ENCODE results near the gene IL11RA.
A peak's percentile ranks its signal among the peaks of the same experiment; 100 is the strongest.

IL11RA gene

GRCh38 chr9:34687276-34688030, 35.5 kb downstream of the IL11RA start:
- no peak for DNase-seq (ENCODE audit: low read depth)

DNA sequence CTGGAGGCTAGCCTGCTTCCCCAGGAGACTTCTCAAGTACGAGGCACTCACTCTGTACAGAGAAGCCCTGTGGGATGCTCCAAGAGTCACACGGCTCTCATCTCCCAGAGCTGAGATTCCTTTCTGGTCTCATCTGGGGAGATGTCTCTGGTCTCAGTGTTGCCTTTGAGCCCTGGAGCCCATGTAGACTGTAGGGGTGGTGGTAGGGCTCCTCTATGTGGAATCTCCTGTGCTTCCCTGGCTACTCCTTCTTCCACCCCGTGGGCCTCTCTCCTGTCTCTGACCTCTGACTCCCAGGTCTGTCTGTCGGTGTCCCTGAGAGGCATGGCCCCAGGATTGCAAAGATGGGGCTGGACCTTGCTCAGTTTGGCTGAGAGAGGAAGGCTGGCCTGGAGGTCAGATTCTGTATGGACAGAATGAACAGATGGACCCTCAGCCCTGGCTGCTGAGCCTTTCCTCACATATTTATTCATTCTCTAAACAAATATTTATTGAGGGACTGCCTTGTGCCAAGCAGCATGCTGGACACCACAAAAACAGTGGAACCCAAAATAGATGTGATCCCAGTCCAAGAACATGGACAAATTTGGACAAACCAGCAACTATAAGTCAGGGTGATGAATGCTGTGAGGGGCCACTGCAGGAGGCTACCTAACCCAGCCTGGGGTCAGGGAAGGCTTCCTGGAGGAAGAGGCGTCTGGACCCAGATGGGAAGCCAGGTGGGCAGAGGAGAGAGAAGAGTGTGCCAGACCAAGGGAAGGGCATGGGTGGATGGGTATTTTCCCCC, 36.5 kb downstream of the IL11RA start:
- no peak for DNase-seq (ENCODE audit: low read depth)

GRCh38 chr9:34689116-34689470, 37.1 kb downstream of the IL11RA start:
- DNase-seq (ENCODE audit: low read depth) = no peak

DNA sequence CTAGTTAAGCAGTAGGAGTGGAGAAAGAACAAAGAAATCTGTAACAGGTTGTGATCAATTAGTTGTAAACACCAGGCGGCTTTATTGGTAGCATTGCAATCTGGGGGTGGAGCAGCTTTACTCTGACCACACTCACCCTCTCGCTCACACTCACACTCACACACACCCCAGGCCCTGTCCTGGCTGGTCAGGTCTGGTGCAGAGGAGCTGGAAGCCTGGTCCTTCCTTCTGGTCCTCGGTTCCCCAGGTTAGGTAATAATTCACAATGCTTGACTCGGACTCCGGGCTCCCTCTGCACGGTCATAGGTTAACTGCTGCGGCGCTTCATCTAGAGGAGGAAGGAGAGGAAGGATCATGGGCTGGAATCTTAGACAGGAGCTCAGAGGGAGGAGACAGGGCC, 37.5 kb downstream of the IL11RA start:
- no peak for DNase-seq (ENCODE audit: low read depth)

- no peak for DNase-seq (ENCODE audit: low read depth)
These were observed 39.3 kb downstream of the IL11RA start, which contains the start of gene CCL19 for GRCh38 chr9:34690983-34691935. Gene CCL19, minus strand, starts transcription at chr9:34691276. Its CDS starts 137 bp downstream, at chr9:34691139.

DNA sequence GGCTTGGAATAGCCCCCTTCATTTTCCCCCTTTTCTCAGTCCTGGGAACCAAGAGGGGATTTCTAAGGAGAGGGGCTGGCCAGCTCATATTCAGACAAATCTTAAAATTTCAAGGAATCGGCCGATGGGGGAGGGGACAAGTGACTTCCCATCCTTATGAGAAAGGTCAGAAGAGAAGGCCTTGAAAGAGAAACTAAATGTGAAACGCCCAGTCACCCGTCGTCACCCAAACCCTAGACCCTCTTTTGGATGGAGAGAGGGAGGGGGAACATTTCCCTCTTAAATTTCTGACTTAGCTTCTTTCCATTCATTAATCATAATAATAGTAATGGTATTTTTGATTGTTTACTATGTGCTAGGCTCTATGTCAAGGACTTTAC, 39.9 kb downstream of the IL11RA start:
- DNase-seq (ENCODE audit: low read depth) = no peak

- no peak for DNase-seq (ENCODE audit: low read depth)
These were observed 41.6 kb downstream of the IL11RA start for GRCh38 chr9:34693560-34693959.

GRCh38 chr9:34694811-34695210, 42.8 kb downstream of the IL11RA start:
- no peak for DNase-seq (ENCODE audit: low read depth)

- peak; percentile 62 for DNase-seq (ENCODE audit: low read depth)
These were observed 49.2 kb downstream of the IL11RA start for GRCh38 chr9:34701023-34701768.

- DNase-seq (ENCODE audit: low read depth) = peak; percentile 78
These were observed 50.1 kb downstream of the IL11RA start for GRCh38 chr9:34701769-34702736.

GRCh38 chr9:34707130-34707529, 55.1 kb downstream of the IL11RA start:
- no peak for DNase-seq (ENCODE audit: low read depth)

DNA sequence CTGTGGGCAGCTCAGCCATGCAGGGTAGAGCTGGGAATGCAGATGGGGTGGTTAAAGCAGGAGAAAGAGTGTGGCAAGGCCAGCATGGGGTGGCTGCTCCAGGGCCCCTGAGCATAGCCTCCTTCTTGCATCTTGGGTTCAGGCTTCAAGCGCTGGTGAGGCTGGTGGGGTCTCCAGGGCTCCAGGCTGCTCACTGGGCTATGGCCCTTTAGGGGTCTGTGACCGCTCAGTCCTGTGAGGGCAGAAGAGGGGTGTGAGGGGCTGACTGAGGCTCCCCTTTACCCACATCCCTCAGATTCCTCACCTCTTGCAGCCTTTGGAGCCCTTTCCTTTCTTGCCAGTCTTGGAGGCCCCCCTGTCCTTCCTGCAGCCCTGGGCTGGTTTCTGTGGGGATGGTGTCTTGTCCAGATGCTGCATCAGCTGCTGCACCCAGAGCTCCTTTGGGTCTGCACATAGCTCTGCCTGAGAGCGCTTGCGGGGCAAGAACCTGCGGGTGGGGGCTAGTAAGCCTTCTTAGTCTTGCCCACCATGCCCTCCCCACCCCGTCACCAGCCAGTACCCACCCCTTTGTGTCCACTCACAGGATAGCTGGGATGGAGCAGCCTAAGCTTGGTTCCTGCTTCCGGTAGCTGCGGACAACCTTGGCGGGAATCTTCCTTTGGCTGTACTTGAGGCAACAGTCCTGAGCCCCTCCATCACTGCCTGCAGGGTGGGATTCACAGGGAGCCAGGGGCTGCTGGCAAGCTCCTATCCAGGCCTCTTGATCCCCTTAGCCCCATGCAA, 57.4 kb downstream of the IL11RA start:
- DNase-seq (ENCODE audit: low read depth) = no peak

DNA sequence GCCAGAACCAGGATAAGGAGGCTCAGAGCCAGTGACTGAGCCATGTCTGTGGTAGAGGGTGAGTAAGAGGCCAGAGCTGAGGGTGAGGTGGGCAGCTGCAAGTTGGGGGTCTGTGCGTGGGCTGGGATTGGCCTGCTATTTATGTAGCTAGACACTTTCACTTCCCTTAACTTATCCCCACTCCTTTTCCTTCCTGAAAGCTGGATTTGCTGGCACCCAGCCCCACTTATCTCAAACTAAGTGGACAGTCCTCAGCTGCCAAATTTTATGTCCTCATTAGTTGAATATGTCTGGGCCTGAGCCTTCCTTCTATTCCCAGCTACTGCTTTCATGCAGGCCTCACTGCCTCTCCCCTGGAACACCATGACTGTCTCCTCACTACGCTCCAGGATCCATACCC, 58.0 kb downstream of the IL11RA start, which contains the start of gene CCL21:
CCL21 (minus strand) TSS at position 114 of the 400 bp plus-strand sequence; CDS start at position 44, 70 bp downstream.
- DNase-seq (ENCODE audit: low read depth) = no peak

Data from stimulated activated CD4-positive, alpha-beta T cell treated with anti-CD3 and anti-CD28 coated beads, Interleukin-2, amount 100 ng/mL, for 4 hours (primary cell).